Upper lobe of right lung (tissue), 1 donor: ENCODE data around the gene C1orf210. TPM values are rescaled to one million over a fixed set of nuclear protein-coding genes. Genes with fewer than 3 reads are reported as not detected.

Experiments
- ATAC-seq: fragments of 200-7000 bp; cut with Tn5 transposase; one replicate; pipeline ENCODE4 v1.9.1; 2020; ENCODE audit warnings: mild to moderate bottlenecking, moderate library complexity
- DNase-seq: peaks from one replicate; pipeline ENCODE4 v3.0.0-alpha.2; 2020
- H3K27ac ChIP-seq: fragments of 200-600 bp; one replicate; pipeline ENCODE4 v1.8.0; 2022
- H3K27me3 ChIP-seq: fragments of 200-600 bp; one replicate; pipeline ENCODE4 v1.8.0; 2022; ENCODE audit warnings: mild to moderate bottlenecking
- H3K36me3 ChIP-seq: fragments of 200-600 bp; one replicate; pipeline ENCODE4 v1.8.0; 2022
- H3K4me1 ChIP-seq: fragments of 200-600 bp; one replicate; pipeline ENCODE4 v1.8.0; 2022
- H3K4me3 ChIP-seq: fragments of 200-600 bp; one replicate; pipeline ENCODE4 v1.8.0; 2022; ENCODE audit warnings: mild to moderate bottlenecking
- H3K9me3 ChIP-seq: fragments of 200-600 bp; one replicate; pipeline ENCODE4 v1.8.0; 2022
- intact Hi-C: fragments of 100-400 bp; cut with DNase I; formaldehyde crosslinking; loops from one replicate; pipeline ENCODE4 v1.11.0; 2022
- total RNA-seq: library from RNA; stranded (reverse); fragmentation: NEBNext Ultra II Directional; extraction: Animal tissue kit (Norgen Biotek cat#: 25700); gene quantifications from one replicate; pipeline ENCODE4 v1.2.1, GENCODE V29; 2021
- TF ChIP-seq, protein P1 (sequence below): fragments of 200-600 bp; IDR thresholded peaks from one replicate; pipeline ENCODE4 v1.8.0; 2022; ENCODE audit warnings: antibody characterized with exemption
- donor health status: DM: no; HTN: yes; CAD: no; lungs with severe emphysema.

C1orf210 gene
- total RNA-seq, 1 donor from 2014 or later = 18.9 TPM

DNA sequence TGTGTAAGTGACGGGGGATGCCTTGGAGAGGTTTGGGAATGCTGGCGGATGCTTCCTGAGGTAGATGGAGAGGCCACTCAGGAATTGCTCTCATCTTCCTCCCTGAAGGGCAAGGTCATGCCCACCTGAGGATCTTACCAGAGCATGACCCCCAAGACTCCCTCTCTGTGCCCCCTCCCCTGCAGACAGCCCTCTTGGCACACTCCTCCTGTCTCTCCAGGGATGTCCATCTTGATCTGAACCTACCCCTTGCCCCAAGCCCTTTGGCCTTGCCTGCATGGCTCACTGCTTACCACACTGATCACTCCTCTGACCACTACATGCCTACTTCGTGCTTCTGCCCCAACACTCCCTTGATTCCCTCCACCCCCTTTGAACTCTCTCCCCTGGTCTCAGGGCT lies 34.4 kb upstream of the C1orf210 start:
- Histone ChIP-seq H3K9me3 (no peaks in the 10 kb centered on the region), H3K36me3 (no peaks in the 10 kb centered on the region), H3K27ac (no peak overlapping the region), H3K27me3 (no peaks in the 10 kb centered on the region), H3K4me1 (peaks cover 4% of the 10 kb centered on the region), H3K4me3 (no peak overlapping the region)
- ATAC-seq = peak; percentile 7
- intact Hi-C loops = no loop called here
- no peak for DNase-seq
- TF ChIP-seq, protein P1, sequence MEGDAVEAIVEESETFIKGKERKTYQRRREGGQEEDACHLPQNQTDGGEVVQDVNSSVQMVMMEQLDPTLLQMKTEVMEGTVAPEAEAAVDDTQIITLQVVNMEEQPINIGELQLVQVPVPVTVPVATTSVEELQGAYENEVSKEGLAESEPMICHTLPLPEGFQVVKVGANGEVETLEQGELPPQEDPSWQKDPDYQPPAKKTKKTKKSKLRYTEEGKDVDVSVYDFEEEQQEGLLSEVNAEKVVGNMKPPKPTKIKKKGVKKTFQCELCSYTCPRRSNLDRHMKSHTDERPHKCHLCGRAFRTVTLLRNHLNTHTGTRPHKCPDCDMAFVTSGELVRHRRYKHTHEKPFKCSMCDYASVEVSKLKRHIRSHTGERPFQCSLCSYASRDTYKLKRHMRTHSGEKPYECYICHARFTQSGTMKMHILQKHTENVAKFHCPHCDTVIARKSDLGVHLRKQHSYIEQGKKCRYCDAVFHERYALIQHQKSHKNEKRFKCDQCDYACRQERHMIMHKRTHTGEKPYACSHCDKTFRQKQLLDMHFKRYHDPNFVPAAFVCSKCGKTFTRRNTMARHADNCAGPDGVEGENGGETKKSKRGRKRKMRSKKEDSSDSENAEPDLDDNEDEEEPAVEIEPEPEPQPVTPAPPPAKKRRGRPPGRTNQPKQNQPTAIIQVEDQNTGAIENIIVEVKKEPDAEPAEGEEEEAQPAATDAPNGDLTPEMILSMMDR = no peak

DNA sequence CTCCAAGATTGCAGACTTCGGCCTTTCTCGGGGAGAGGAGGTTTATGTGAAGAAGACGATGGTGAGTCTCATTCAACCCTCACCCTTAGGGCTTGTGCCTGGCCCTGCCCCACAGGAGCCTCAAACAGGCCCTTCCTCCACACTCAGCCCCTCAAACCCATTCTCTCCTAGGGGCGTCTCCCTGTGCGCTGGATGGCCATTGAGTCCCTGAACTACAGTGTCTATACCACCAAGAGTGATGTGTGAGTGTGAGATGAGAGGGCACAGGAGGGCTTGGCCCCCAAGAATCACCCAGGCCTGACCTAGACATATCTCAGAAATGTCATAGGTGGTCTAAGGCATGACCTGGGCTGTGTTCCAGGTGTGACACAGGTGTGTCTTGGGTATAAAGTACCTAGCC lies 33.9 kb upstream of the C1orf210 start:
- H3K27ac ChIP-seq = no peak overlapping the region
- H3K9me3 ChIP-seq = no peaks in the 10 kb centered on the region
- ATAC-seq = no peak
- no peaks in the 10 kb centered on the region for H3K36me3 ChIP-seq
- intact Hi-C loops = no loop called here
- DNase-seq = peak; percentile 41
- TF ChIP-seq, protein P1 = no peak
- H3K27me3 ChIP-seq = no peaks in the 10 kb centered on the region
- H3K4me3 ChIP-seq = no peak overlapping the region
- peaks cover 4% of the 10 kb centered on the region for H3K4me1 ChIP-seq

DNA sequence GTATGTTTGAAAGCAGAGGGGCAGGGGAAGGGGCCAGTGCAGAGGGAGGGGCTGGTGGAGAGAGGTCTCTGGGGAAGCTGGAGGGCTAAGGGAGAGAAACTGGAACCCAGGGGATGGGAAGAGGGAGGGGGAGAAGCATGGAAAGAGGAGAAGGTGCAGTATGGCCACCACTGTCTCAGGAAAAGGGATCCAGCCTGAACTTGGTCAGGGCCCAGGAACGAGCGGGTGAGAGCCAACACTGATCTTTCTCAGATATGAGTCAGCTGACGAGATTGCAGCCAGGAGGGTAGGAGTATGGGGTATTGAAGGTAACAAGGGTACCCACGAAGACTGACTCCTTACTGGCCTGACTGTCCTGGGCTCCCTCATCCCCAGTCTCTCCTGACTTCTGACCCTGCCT lies 33.5 kb upstream of the C1orf210 start:
- TF ChIP-seq, protein P1 = no peak
- H3K4me3 ChIP-seq = no peak overlapping the region
- DNase-seq (peak; percentile 21), ATAC-seq (no peak)
- no peaks in the 10 kb centered on the region for H3K27me3 ChIP-seq
- H3K27ac ChIP-seq = no peak overlapping the region
- no peaks in the 10 kb centered on the region for H3K9me3 ChIP-seq
- no peaks in the 10 kb centered on the region for H3K36me3 ChIP-seq
- H3K4me1 ChIP-seq = peaks cover 4% of the 10 kb centered on the region
- intact Hi-C loops = no loop called here

DNA sequence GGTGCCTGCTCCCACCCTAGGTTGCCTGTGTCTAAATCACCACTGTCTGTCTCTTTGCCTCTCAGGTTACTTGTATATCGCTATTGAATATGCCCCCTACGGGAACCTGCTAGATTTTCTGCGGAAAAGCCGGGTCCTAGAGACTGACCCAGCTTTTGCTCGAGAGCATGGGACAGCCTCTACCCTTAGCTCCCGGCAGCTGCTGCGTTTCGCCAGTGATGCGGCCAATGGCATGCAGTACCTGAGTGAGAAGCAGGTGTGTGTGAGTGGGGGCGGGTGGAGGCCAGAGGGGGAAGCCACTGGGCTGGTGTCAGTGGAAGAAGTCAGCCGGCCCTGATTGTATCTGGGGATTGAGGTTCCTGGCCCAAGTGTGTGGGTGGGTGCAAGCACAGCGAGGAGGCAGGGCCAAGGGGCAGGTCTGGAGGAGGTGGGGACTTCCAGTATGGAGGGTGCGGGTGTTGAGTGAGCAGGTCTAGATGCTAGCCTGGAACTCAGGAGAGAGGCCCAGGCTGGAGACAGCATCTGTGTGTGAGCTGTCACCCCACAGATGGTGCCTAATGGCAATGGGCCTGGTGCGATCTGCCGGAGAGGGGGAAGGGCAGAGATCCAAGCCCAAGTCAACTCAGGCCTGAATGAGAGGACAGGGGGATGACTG lies 32.6 kb upstream of the C1orf210 start:
- Histone ChIP-seq H3K4me1 (peaks cover 4% of the 10 kb centered on the region), H3K9me3 (no peaks in the 10 kb centered on the region), H3K4me3 (no peak overlapping the region), H3K27ac (no peak overlapping the region), H3K36me3 (no peaks in the 10 kb centered on the region), H3K27me3 (no peaks in the 10 kb centered on the region)
- intact Hi-C loops = no loop called here
- ATAC-seq (peak; percentile 8), DNase-seq (peak; percentile 56)
- TF ChIP-seq, protein P1 = no peak

DNA sequence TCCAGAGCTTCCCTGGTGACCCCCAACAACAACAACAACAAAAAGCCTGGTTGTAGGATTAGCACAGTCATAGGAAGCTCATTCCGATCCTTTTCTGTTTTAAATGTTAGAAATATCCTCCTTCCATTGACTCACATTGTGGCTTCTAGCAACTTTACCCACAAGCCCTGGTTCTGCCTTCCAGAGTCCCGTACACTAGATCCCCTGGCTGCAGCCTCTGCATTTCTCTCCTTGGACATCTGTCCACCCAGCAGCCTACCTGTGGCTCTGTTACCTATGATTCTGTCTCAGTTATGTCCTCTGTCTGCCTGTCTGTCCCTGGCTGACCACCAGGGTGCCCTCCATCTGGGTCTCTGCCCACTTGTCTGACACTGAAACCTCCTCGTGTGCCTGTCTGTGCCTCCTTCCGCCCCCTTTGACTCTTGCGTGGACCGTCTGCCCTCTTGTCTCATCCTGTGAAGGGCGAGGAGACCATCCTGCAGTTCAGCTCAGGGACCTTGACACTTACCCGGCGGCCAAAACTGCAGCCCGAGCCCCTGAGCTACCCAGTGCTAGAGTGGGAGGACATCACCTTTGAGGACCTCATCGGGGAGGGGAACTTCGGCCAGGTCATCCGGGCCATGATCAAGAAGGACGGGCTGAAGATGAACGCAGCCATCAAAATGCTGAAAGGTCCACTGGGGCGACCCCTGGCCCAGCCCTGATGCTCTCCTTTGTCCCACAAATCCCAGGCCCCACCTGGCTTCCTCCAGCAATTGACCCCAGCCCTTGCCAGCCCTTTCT lies 31.5 kb upstream of the C1orf210 start:
- H3K4me1 ChIP-seq = peaks cover 4% of the 10 kb centered on the region

More for the DNA sequence above, 31.5 kb upstream of the C1orf210 start:
- DNase-seq (peak; percentile 58), ATAC-seq (no peak)
- H3K27me3 ChIP-seq = no peaks in the 10 kb centered on the region
- H3K36me3 ChIP-seq = no peaks in the 10 kb centered on the region
- TF ChIP-seq, protein P1 = no peak
- no peak overlapping the region for H3K4me3 ChIP-seq
- no peak overlapping the region for H3K27ac ChIP-seq
- intact Hi-C loops = no loop called here
- no peaks in the 10 kb centered on the region for H3K9me3 ChIP-seq
